GM18502 (cell line): ENCODE measurements around the gene RNF182.
"Not testable (repeated sequence)": the region's sequence is repeated elsewhere in the genome, so short reads cannot be mapped to it uniquely, and the experiment has no call there.

Experiments
- ATAC-seq: cut with Tn5 transposase; IDR thresholded peaks from one replicate; pipeline ENCODE4 v1.9.1; 2021; ENCODE audit warnings: mild to moderate bottlenecking; ENCODE audit not compliant: unreplicated experiment, poor library complexity

The RNF182 gene

DNA sequence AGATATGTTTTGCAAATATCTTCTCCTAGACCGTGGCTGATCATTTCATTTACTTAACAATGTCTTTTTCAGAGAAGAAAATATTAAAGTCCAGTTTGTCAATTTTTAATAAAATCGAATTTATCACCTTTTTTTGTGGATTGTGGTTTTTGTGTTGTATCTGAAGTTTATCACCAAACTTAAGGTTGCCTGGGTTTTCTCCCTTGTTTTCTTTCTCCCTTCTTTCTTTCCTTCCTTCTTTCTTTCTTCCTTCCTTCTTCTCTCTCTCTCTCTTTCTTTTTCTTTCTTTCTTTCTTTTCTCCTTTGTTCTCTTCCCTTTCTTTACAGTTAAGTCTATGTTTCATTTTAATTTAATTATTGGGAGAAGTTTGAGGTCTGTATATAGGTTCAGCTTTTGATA is 68.7 kb downstream of the RNF182 start:
- no peak for ATAC-seq

DNA sequence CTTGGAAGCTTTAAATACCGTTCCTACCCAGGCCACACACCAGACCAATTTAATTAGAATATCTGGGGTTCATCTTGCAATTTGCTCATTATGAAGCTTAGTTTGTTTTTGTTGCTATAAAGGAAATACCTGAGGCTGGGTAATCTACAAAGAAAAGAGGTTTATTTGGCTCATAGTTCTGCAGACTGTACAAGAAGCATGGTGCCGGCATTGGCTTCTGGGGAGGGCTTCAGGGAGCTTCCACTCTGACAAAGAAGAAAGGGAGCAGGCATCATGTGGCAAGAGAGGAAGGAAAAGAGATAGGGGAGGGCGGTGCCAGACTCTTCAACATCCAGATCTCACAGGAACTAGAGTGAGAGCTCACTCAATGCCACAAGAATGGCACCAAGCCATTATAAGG is 73.6 kb downstream of the RNF182 start:
- ATAC-seq = no peak

GRCh38 chr6:14000901-14001300 is 76.1 kb downstream of the RNF182 start:
- no peak for ATAC-seq

- ATAC-seq = no peak
Measured at GRCh38 chr6:14001329-14002012, 76.7 kb downstream of the RNF182 start.

GRCh38 chr6:14002176-14002947 is 77.6 kb downstream of the RNF182 start:
- ATAC-seq = no peak

DNA sequence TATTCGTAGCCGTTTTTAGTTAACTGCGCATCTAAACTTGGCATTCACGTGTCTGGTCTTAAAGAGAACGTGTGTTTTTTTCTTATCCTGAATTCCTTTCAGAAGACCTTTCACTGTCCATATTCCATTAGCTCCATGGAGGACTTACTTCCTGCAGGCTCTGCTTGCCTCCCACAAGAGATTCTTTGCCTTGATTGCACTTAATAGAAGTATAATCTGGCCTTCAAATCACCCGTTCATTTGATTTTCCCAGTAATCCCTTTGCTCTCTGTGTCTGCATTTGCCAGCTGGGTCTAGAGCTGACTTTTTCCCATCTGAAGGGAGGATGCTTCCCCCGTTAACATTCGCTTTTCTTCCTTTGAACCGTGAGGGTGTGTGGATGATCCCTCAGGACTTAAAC is 79.5 kb downstream of the RNF182 start:
- no peak for ATAC-seq

- ATAC-seq = no peak
Measured at GRCh38 chr6:14008809-14009208, 84.1 kb downstream of the RNF182 start.

GRCh38 chr6:14009431-14009830 is 84.7 kb downstream of the RNF182 start:
- no peak for ATAC-seq

GRCh38 chr6:14010275-14010674 is 85.5 kb downstream of the RNF182 start:
- ATAC-seq = no peak

- ATAC-seq = no peak
Measured at GRCh38 chr6:14012313-14013030, 87.7 kb downstream of the RNF182 start.

DNA sequence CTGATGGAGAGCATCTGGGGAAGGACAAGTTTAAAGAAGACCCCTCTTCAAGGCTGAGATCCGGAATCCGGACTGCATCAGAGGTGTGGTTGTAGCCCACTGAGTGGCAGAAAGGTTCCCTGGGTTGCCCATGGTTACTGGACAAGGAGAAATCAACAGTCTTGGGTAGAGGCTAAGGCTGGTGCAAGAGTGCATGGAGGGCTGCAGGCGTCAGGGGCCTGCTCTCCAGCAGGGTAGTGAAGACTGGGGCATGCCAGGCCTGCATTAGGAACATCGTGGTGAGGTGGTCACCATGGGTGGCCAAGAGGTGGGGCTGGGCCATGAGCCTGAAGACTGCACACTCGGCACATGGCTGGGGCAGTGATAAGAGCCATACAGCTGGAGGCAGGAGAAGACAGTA is 91.2 kb downstream of the RNF182 start:
- no peak for ATAC-seq

DNA sequence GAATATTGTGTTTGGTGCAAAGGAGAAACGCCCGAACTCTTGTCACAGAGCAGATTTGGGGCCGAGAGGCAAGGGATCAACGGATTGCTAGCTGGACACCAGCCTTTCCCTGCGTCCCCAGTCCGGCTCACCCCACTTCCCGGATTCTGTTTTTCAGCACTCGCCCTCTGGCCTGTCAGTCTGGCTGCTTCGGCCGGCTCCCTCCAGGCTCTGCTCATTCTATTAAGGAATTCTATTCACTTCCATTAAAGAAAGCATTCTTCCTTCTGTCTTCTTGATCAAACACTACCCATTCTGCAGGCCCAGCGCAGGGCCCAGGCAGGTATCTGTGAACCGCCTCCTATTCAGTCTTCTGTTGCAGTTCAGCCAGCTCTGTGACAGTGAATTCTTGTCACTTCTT is 91.7 kb downstream of the RNF182 start:
- no peak for ATAC-seq

GRCh38 chr6:14016935-14017625 is 92.3 kb downstream of the RNF182 start:
- no peak for ATAC-seq

DNA sequence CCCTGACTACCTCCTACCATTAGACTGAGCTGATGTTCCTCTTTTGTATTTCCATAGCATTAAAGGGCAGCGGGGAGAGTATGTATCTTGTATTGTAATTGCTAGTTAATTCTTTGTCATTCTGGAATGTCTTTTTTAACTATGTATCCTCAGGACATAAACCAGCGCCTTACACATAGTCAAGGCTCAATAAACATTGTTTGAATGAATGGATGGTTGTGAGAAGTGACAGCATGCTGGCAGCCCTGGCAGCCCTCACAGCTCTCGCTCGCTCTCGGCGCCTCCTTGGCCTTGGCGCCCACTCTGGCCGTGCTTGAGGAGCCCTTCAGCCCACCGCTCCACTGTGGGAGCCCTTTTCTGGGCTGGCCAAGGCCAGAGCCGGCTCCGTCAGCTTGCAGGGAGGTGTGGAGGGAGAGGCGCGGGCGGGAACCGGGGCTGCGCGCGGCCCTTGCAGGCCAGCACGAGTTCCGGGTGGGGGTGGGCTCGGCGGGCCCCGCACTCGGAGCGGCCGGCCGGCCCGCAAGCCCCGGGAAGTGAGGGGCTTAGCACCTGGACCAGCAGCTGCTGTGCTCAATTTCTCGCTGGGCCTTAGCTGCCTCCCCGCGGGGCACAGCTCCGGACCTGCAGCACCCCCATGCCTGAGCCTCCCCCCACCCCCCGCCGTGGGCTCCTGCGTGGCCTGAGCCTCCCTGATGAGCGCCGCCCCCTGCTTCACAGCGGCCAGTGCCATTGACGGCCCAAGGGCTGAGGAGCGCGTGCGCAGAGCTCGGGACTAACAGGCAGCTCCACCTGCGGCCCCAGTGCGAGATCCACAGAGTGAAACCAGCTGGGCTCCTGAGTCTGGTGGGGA is 93.1 kb downstream of the RNF182 start:
- no peak for ATAC-seq

DNA sequence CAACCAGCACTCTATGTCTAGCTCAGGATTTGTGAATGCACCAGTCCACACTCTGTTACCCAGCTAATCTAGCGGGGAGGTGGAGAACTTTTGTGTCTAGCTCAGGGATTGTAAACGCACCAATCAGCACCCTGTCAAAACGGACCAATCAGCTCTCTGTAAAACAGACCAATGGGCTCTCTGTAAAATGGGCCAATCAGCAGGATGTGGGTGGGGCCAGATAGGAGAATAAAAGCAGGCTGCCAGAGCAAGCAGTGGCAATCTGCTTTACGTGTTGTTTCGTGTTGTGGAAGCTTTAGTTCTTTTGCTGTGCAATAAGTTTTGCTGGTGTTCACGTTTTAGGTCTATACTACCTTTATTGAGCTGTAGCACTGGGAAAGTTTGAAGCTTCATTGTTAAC is 93.8 kb downstream of the RNF182 start:
- not testable (repeated sequence) for ATAC-seq

- ATAC-seq = no peak
Measured at GRCh38 chr6:14020551-14020950, 95.8 kb downstream of the RNF182 start.

DNA sequence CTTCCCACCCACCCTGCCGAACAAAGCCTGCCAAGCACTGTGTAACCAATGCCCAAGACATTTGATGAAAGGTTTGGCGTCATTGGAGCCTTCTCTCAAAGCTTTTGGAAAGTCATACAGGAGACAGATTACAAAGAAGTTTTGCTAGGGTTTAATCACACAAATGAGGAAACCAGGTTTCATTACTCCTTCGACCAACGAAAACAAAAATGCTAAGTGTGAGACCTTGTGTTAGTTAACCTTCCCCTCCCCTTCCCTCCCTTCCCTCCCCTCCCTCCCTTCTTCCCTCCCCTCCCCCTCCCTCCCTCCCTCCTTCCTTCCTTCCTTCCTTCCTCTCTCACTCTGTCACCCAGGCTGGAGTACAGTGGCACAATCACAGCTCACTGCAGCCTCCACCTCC is 96.7 kb downstream of the RNF182 start:
- no peak for ATAC-seq

DNA sequence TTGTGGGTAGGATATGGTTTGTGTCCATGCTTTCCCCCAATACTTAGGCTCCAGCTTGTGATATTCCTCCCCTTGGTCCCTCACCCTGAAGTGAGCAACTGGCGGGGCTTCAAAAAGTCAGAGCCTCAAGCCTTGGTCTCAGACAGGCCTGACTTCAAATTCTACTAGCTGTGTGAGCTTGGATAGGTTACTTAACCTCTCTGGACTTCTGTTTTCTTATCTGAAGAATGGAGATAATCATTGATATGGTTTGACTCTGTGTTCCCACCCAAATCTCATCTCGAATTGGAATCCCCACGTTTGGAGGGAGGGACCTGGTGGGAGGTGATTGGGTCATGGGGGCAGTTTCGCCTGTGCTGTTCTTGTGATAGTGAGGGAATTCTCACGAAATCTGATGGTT is 97.9 kb downstream of the RNF182 start:
- no peak for ATAC-seq

- ATAC-seq = no peak
Measured at GRCh38 chr6:14023855-14024254, 99.1 kb downstream of the RNF182 start.

DNA sequence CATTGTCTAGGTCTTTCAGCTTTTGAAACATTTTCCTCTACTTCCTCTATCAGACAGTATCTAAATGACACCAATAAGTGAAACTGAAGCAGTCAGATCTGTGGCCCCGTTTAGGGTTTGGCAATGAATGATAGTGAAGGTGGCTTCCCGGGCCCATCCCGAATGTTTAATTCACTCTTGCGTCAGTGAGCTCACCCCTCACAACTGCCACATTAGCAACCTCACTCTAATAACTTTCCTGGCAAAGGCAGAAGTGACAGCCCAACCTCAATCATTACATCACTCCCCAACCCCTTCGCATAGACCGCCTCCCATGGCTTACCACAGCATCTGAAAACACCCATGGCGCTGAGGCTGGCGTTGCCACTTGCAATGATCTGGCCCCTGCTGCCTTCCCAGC is 100.4 kb downstream of the RNF182 start:
- peak; percentile 57 for ATAC-seq
